GM19467 (cell line): ENCODE measurements around the gene SLAMF8.

ENCODE experiments used
- ATAC-seq: cut with Tn5 transposase; IDR thresholded peaks from one replicate; pipeline ENCODE4 v1.9.1; 2021; ENCODE audit warnings: mild to moderate bottlenecking, moderate library complexity; ENCODE audit not compliant: unreplicated experiment

The SLAMF8 gene

DNA sequence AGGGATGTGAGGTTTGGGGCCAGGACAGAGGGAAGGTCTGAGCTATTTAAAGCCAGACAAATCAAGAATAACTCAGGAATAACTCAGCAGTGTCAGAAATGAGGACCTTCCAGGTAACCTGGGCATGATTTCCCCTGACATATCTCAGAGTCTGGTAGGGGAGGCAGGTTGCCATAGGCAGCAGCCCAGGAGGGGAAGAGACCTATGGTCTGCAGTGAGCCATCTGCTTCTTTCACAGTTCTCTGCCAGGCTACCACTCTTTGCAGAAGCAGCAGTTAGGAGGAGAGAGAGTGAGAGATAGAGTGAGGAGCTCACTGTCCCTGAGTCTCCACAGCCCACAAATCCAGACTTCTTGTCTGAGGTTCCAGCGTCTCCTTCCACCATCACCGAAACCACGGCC lies 42.1 kb downstream of the SLAMF8 start:
- no peak for ATAC-seq

DNA sequence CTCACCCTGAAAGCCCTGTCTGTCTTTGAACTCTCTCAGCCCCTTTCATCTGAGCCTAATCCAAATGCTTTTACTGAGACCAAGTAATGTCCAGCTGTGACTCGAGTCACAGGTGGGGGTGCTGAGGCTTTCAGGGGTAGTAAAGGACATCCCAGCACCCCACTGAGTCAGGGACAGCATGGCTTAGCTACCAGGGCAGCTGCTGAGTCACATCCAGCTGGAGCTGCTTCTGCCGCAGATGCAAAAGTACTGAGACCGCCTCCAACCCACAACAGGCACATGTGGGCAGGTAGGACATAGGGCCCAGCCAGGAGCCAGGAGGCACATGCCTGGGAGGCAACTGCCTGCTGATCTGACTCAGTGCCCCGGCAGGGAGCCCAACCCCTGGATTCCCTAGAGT lies 42.5 kb downstream of the SLAMF8 start:
- ATAC-seq: no peak

- ATAC-seq: no peak
Measured at GRCh38 chr1:159869607-159870006, 42.9 kb downstream of the SLAMF8 start.

GRCh38 chr1:159870704-159871103 lies 44.0 kb downstream of the SLAMF8 start:
- ATAC-seq: no peak

- no peak for ATAC-seq
Measured at GRCh38 chr1:159872891-159873290, 46.2 kb downstream of the SLAMF8 start.

DNA sequence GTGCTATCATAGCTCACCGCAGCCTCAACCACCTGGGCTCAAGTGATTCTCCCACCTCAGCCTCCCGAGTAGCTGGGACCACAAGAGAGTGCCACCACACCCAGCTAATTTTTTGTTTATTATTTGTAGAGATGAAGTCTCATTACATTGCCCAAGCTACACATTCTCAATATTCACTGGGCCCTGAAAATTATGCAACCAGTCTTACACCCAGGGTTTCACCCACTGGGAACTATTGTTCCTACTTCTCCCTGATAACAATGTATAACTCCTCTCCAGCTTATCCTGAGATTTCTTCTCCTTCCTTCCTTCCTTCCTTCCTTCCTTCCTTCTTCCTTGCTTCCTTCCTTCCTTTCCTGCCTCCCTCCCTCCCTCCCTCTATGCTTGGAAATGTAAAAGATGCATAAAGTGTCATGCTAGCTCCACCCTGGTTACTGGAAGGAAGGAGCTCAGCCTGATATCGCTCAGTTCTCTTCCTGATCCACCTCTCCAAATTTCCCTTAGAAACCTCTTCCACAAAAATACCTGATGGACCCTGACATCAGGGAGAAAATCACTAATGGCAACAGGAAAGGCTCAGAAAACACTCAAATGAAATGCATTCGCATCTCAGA lies 47.0 kb downstream of the SLAMF8 start:
- no peak for ATAC-seq

DNA sequence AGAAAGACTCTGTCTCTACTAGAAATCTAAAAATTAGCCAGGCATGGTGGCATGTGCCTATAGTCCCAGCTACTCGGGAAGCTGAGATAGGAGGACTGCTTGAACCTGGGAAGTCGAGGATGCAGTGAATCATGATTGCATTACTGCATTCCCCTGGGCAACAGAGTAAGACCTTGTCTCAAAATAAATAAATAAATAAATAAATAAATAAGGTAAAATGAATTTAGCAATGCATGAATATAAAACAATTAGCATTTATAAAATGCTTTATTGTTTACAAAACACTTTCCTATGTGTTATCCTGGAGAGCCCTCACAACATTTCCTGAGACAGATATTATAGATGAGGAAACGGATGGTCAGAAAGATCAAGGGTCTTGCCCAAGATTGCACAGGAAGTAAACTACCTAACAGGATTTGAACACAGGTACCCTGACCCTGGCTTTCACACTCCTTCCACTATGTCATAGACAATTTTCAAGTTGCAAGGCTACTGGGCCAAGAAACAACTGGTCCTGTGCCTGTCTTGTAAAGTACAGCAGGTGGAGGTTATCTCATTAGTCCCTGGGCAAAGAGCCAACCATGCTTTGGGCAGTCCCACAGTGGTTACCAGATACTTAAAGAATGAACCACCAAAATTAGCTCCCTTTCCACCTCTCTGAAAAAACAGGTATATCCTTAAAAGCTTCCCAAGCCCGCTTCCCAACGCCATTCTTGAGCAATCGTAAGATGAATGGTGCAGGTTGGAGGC lies 51.2 kb downstream of the SLAMF8 start:
- ATAC-seq: no peak

DNA sequence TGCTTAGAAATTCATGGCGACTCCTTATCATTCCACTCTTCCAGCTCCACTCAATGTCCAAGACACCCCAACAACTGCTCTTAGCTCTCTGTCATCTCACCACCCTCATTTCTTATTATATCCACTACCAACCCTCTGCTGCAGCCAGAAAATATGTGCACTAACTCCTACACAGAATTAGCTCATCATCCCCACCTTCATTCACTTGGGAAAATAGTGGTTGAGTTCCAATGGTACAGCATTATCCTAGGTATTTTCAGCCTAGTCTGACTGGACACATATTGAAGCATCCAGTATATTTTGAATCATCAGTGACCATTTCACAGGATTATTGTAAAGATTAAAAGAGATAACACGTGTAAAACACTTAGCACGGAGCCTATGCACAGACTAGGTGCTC lies 52.5 kb downstream of the SLAMF8 start:
- ATAC-seq: no peak

- no peak for ATAC-seq
Measured at GRCh38 chr1:159879977-159880376, 53.3 kb downstream of the SLAMF8 start.

DNA sequence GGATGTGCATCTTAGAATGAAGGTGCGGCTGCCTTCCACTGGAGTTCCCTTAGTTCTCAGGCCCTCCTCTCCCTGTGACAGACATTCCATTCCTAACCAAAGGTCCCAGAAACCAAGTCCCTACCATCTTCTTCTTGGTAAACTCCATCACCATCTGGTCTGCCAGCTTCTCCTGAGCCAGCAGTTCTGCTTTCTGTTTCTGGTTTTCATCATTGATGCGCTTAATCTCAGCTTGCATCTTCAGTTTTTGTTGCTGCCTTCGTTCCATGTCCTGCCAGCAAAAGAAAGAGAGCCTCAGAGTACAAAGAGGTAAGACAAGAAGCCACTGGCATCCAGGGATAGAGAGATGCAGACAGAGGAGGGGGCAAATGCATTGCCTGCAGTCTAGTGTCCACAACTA lies 53.8 kb downstream of the SLAMF8 start:
- no peak for ATAC-seq

GRCh38 chr1:159881622-159882526 lies 55.2 kb downstream of the SLAMF8 start:
- ATAC-seq: no peak

DNA sequence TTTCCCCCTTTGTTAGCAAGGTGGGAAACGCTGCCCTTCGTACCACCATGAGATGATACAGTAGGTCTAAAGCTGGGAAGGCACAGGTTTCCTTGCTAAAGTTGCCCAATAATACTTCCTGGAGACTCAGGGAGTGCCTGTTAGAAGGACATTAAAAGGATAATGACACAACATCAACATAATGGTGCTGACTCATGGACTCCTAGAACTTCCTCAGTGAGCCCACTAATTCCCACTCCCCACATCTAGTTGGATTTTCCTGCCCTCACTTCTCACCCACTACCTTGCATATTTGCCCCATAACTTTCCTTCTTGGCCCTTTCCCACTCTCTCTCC lies 55.8 kb downstream of the SLAMF8 start:
- no peak for ATAC-seq

- ATAC-seq: no peak
Measured at GRCh38 chr1:159883134-159883533, 56.5 kb downstream of the SLAMF8 start.

DNA sequence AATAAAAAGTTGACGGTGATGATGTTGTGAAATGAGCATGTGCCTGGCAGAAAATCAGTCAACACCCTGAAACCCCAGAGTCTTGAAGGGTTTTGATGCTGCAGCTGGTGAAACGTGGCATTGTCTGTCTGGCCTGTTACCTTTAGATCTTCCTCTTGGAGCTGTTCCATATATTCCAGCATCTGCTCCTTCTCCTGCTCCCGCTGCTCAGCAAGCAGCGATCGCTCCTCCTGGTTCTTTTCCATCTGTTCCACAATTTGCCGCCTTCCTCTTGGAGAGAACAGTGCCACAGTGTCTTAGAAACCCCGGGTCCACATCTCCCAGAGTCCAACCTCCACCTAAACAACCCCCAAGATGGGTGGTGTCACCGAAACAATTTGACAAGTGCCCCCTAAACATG lies 57.6 kb downstream of the SLAMF8 start:
- ATAC-seq: no peak
